ENCODE results near the gene SF1. TPM values are rescaled to one million over a fixed set of nuclear protein-coding genes. Genes with fewer than 3 reads are reported as not detected.

The SF1 gene
- total and polyA plus RNA-seq, 9 of the 15 experiments (the other 6 are each of a cell fraction or from before 2014, with no cell fraction given), result 13.1 to 334 (median 111) TPM

GRCh38 chr11:64743591-64744543, 34.5 kb downstream of the SF1 start, which contains the start of gene RASGRP2 (continued):
- TF ChIP-seq RERE (CRISPR knock-in tag; IDR thresholded peaks at IDR 0.05; ENCODE audit: borderline replicate concordance) (no peak), U2AF1 (optimal IDR thresholded peaks at IDR 0.05; ENCODE audit: low read depth, low read length) (no peak), HMBOX1 (IDR thresholded peaks at IDR 0.05) (no peak), NR0B1 (IDR thresholded peaks at IDR 0.05; ENCODE audit: partially characterized antibody) (no peak), POU5F1 (IDR thresholded peaks at IDR 0.05; ENCODE audit: borderline replicate concordance, low read depth, low read length, partially characterized antibody) (no peak), ATF7 (IDR thresholded peaks at IDR 0.05) (peak; percentile 72), KLF10 (CRISPR knock-in tag; IDR thresholded peaks at IDR 0.05) (no peak), ZFP91 (CRISPR knock-in tag; IDR thresholded peaks at IDR 0.05) (no peak), HMGN3 (IDR thresholded peaks at IDR 0.05; ENCODE audit: borderline replicate concordance, extremely low read depth, insufficient read length, low read depth, low read length) (peak; percentile 83), MBD1 (CRISPR knock-in tag; IDR thresholded peaks at IDR 0.05) (no peak), MNT (conservative IDR thresholded peaks at IDR 0.05) (peak; percentile 88 to 91)

Data from K562 (cell line).